Posterior vena cava (tissue), 2 donors: ENCODE data around the gene MALRD1. TPM values are rescaled to one million over a fixed set of nuclear protein-coding genes. Genes with fewer than 3 reads are reported as not detected.

Experiments used
- DNase-seq: peaks from one replicate; pipeline ENCODE4 v3.0.0-alpha.2; 2020; ENCODE audit warnings: low spot score
- intact Hi-C, 2 donors: fragments of 100-400 bp; cut with DNase I; formaldehyde crosslinking; loops; one replicate each; pipeline versions ENCODE4 v1.14.1 to v1.14.2; 2022 to 2023
- total RNA-seq, 2 donors: library from RNA; stranded (reverse); fragmentation: NEBNext Ultra II Directional; extraction: Animal tissue kit (Norgen Biotek cat#: 25700); gene quantifications; one replicate each; pipeline ENCODE4 v1.2.1, GENCODE V29; 2021
- donor health status: DM: yes; HTN: yes; CAD: no.
- donor health status: DM: yes; HTN: yes; CAD: no.

Gene MALRD1
- total RNA-seq, 2 donors from 2014 or later = 0.62 to 3.4 TPM

DNA sequence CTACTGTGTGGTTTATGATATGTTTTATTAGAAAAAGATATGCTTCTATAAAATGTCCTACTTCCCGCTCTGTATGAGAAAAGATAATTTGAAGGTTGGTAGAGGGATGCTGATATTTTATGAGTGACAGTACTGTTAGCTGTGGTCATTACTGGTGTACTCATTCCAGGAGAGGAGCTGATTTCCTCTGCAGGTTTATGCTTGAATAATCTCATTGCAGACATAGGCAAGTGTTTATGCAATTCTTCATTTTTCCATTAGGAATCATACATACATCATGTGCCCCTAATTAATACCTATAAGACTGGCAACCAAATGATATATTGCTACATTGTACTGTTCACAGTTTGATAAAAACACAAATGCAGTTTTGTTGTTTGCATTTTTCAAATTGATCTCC is 269.4 kb downstream of the MALRD1 start:
- DNase-seq = no peak
- intact Hi-C loops = no loop called here

DNA sequence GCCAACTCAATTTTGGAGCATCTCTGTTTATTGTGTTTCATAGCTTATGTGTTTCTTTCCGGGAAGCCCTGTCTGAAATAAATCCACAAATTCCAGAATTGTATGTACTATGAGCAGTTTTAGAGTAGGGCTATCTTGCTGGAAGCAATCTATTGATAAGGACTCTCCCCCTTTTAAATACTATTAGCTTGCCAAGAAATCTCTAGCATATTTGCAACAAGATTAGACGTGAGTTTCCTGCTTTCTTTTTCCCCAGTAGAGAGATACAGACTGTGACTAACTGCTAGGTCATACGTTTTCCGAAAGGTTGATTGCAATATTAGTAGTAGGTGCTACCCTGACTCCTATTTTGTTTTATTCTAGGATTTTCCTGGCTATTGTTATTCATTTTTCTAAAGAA is 277.0 kb downstream of the MALRD1 start:
- DNase-seq = no peak
- intact Hi-C loops = no loop called here

DNA sequence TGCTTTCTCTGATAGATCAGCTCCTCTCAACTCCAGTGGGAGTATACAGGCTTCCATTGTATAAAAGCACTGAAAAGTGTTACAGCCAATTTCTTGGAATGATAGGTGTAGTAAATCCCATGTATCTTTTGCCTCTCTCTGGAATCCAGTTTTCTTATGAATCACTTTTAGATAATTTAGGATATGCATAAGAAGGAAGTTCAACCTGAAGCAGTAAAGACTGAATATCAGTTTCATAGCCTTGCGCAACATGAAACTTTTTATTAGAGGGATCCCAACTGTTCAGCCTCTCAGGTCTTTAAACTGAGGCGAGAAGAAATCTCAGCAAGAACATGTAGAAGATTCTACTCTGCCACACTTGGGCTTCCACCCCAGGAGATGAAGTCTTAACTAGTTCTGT is 280.0 kb downstream of the MALRD1 start:
- intact Hi-C loops = no loop called here

DNA sequence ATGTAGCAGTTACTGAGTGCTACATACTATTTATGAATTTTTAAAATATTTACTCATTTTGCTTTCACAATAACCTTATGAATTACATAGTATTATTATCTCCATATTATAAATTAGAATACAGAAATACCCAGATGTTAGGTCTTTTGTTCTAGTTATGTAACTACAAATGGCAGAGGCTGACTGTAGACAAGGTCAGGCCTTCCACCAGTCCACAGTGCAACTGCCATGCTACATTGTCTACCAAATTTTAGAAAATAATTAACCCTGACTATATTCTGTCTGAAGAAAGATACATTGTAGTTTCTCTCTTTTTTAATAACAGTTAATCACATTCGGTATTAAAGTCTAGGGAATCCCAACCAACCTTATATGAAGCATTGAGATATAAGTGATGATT is 280.9 kb downstream of the MALRD1 start:
- intact Hi-C loops = no loop called here
- DNase-seq = no peak

More for the DNA sequence above, 280.0 kb downstream of the MALRD1 start:
- no peak for DNase-seq

DNA sequence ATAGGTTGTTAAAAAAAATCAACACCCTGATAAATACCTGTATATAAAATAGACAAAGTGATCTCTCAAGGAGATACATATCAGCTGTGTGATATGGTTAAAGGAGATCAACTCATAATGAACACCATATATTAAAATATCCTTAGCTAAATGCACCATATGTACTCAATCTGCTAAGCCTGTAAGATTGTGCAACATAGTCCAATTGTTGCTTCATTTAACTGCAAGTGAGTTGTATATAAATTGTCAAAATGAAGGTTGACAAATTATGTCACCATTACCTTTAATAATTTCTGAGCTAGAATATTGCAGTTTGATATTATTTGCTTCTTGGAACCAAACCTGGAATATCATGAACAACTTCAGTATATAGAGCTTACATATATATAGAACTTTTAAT is 283.7 kb downstream of the MALRD1 start:
- no peak for DNase-seq
- intact Hi-C loops = no loop called here

DNA sequence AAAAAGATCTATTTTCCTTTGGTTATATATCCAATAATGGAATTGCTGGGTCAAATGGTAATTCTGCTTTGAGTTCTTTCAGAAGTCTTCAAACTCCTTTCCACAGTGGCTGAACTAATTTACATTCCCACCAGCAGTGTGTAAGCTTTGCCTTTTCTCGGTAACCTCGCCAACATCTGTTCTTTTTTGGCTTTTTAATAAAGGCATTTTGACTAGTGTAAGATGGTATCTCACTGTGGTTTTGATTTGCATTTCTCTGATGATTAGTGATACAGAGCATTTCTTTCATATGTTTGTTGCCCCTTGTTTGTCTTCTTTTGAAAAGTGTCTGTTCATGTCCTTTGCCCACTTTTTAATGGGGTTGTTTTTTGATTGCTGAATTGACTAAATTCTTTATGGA is 285.0 kb downstream of the MALRD1 start:
- DNase-seq = no peak

DNA sequence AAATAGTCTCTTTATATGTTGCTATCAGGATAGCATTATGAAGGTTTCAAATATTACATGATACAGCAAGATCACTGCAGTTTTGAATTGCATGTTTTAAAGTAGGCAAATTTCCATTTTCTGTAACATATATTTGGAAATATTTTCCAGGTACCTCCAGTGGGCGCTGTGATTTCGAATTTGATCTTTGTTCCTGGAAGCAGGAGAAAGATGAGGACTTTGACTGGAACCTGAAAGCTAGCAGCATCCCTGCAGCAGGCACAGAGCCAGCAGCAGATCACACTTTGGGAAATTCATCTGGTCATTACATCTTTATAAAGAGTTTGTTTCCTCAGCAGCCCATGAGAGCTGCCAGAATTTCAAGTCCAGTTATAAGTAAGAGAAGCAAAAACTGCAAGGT is 299.0 kb downstream of the MALRD1 start:
- no peak for DNase-seq
- intact Hi-C loops = no loop called here

More for the DNA sequence above, 285.0 kb downstream of the MALRD1 start:
- intact Hi-C loops = no loop called here

DNA sequence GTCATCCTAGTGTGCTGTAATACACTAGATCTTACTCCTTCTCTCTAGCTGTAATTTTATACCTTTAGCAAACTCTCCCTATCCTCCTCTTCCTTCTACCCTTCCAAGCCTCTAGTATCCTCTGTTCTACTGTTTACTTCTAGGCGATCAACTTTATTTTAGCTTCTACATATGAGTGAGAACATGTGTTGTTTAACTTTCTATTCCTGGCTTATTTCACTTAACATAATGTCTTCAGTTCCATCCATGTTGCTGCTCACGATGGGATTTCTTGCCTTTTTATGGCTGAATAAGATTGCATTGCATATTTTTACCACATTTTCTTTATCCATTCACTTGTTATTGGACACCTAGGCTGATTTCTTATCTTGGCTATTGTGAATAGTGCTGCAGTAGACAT is 318.6 kb downstream of the MALRD1 start:
- DNase-seq = no peak
- intact Hi-C loops = no loop called here

DNA sequence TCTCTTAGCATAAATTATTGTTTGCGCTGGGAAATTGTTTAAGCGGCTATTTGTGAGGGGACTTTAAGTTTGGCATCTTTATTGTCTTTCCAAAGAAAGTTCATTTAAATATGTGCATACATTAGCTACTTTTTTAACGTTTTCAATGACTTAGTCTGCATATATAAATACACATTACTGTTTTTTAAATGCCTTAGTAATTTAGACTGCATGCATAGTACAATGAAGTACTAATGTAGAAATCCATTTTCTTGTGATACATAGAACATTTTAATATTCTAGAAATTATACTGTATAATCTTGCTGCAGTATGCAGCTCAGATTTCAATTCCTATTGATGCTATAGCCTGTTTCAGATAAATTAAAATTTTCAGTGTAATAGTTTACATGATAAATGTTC is 325.4 kb downstream of the MALRD1 start:
- intact Hi-C loops = no loop called here
- no peak for DNase-seq

DNA sequence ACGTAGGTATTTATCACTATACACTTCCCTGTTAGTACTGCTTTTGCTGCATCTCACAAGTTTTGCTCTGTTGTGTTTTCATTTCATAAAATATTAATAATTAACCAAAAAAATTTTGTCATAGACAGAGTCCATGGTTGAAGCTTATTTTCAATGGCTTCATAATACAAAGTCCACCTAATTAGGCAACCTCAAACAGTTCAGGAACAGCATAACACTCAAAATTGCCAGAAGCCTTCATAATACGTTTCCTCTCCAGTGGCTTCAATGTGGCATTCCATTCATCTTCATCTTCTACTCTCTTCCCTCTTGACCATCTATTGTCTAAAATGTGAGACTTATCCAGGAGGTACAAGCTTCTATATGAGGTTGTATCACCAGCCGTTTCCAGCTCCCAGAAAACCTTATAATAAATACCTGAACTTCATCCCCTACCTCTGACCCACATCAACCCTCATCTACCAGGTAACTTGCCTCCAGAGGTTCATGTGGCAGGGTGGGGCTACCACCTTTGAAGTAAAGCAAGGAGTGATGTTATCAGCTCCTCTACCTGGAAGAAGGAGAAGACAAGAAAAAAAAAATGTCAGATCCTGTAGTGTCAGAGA is 337.3 kb downstream of the MALRD1 start:
- intact Hi-C loops = no loop called here
- DNase-seq = no peak

DNA sequence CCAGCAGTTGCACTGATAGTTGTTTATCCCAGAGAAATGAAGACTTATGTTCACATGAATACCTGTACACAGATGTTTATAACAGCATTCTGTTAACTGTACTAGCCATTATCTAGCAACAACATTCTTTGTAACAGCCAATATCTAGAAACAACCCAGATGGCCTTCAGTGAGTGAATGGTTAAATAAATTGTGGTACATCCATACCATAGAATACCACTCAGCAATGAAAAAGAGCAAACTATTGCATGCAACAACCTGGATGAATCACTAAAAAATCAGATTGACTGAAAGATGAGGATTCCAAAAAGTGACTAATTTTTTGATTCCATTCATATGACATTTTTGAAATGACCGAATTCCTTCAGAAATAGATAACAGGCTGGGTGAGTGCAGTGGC is 360.3 kb downstream of the MALRD1 start:
- no peak for DNase-seq
- intact Hi-C loops = loop anchor here in 1 of 2 donors (5.0 kb wide), 1 partner anchor 692 kb away; no protein-coding TSS in a partner anchor

DNA sequence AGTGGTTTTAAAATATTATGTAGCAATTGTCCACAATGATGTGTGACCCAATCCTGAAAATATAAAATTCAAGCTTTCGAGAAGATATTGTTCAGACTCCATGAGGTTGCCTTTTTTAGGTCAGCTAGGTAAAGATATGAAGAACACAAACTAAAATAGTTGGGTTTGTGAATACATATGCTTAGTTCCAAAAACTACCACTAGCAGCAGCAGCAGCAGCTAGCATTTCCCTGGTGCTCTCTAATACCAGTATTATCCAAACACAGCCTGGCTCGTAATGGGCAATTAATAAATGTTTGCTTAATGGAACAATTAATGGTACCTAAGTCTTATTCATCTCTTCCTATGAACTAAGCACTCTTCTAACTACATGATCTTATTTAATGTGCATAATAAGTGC is 362.5 kb downstream of the MALRD1 start:
- no peak for DNase-seq
- intact Hi-C loops = loop anchor here in 1 of 2 donors (10.0 kb wide), 1 partner anchor 364 kb away; no protein-coding TSS in a partner anchor

DNA sequence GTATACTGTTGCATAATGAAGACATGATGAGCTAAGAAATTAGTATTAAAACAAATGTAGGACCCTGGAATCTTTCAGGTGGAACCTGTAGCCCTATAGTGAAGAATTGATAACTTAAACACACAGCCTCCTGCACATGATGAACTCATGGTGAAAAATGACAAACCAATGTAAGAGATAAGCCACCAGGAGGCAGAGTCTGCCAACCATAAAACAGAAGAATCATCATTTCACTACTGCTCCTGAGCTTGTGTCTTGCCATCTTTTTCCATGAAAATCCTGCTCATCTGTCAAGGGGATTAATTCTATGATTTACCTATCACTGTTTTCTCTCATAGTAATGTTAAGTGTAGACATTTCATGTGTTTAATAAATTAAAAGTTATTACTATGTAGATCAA is 363.9 kb downstream of the MALRD1 start:
- DNase-seq = no peak
- intact Hi-C loops = loop anchor here in 1 of 2 donors (10.0 kb wide), 1 partner anchor 362 kb away; no protein-coding TSS in a partner anchor

DNA sequence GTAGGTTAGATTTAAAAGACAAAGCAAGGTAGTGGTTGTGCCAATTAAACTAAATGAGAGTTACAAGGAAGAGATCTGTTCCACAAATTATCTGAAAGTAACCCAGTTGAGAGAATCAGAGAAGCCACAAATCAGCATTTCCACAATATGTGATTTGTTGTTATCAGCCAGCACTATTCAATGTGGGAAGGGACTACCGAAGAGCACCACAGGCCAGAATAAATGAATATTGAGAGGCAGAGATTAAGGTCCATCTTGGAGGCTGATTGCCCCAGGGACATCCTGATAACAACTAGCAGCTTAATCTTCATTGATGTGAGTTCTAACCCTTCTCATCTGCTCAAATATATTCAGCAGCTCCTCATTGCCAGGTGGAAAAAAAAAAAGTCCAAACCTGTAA is 367.6 kb downstream of the MALRD1 start:
- no peak for DNase-seq
- intact Hi-C loops = loop anchor here in 1 of 2 donors (10.0 kb wide), 1 partner anchor 359 kb away; no protein-coding TSS in a partner anchor

DNA sequence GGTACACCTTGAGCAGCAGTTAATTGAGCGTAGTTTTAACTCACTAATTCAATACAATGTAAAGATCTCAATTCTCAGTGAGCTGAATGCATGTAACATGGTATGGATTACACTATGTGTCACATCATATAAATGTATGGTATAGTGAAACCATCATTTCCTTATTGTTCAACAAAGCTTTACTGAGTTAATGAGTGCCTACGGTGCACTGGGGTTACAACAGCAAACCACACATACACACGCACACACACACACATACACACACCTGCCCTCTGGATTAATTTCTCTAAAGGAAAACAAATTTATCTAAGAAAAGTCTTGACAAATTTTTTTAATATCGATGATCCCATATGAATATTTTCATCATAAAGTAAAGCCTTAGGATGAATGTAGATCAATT is 369.1 kb downstream of the MALRD1 start:
- intact Hi-C loops = loop anchor here in 1 of 2 donors (10.0 kb wide), 1 partner anchor 357 kb away; no protein-coding TSS in a partner anchor
- no peak for DNase-seq

DNA sequence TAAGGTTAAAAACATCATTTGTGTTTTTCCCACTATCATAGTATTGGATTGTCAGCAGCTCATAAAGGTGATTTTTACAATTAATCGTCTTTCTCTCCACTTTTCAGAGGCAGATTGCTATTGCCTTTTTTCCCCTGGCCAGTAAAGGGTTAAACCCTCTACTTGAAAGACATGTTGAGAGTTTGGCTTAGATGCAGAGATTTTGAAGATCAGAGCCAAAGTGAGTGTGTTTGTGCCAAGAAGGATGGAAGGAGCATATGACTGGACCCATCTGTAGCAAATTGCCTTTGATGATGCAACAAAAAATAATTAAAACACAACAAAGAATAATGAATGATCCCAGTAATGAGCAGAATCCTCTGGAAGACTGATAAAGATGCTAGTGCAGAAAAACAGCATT is 373.1 kb downstream of the MALRD1 start:
- intact Hi-C loops = no loop called here
- DNase-seq = no peak

DNA sequence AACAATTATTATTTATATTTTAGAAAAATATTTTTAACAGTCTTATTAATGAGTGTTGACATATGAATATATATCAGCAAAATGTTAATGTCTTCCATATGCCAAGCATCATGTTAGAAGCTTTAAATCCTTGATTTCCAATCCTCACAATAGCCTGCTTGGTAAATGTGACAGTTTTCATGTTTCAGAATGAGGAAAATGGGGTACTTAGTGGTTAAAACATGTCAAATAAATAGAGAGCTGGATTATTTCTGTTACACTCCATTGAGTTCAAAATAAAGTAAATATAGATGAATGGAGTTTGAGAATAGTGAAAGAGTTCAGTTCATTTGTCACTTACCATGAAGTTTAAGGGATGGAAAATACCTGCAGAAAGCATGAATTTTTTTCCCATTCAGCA is 377.4 kb downstream of the MALRD1 start:
- intact Hi-C loops = loop anchor here in 1 of 2 donors (5.0 kb wide), 1 partner anchor 1756 kb away; no protein-coding TSS in a partner anchor
- DNase-seq = no peak

DNA sequence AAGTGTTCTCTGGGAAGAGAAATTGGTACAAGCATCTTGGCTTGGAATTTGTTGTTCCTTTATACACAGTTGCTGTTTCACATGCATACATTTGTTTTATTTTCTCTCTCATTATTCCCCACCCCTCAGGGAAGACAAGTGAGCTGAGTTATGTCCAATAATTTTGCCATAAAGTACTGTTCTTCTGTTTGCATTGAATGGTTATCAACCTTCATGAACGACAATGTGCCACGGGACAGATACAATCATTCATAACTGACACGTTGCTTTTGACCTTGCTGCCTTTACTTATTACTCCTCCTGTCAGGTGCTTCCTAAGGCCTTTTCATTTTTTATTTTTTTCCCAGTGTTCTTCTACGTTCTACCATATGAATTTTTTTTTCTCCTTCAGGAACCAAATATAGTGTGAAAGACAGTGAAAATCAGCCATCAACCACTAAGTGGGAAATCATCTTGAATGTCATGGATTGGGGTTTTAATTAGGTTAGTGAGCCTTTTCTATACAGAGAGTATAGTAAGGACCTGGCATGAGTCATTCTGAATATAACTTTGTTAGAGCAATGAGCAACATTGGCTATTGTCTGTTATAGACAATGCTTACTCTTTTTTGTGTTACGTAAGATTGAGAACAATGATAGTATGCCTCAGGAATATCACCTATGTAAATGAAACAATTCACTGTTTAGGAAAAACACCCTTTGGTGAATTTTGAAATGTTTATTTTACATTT is 383.2 kb downstream of the MALRD1 start:
- intact Hi-C loops = no loop called here

DNA sequence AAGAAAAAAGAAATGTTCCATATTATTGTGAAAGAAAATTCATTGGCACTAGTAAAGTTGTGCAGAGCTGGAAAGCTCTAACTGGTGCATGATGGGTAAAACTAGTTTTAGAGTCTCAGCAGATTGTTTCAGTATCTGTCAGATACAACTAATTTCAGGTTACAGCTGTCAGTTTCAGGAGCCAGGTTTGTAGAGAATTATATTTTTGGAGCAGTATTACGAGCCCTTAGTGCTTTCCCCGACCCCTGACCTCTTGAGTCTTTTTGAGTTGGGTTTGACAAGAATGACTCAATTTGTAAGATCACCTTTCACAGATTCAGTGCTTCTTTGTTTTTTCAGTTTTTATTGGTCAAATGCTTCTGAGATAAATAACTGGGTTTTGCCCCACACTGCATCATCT is 401.3 kb downstream of the MALRD1 start:
- DNase-seq = no peak
- intact Hi-C loops = no loop called here

More for the DNA sequence above, 383.2 kb downstream of the MALRD1 start:
- no peak for DNase-seq

DNA sequence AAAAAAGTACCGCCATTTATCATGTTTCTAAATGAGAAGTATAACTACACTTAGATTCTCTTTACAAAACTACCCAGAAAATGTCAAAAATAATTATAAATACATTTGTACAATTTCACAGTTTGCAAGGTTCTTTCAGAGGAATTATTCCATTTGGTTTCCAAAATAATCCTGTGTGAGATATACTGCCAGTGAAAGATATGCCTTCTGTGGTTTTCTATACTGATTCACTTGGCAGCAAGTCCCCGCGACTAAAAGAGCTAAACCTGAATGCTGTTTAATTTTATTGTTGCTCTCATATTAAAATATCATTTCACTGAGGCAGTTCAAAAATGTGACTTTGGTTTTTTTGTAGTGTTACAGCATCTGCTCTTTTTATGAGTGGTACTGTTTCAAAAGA is 402.8 kb downstream of the MALRD1 start:
- no peak for DNase-seq
- intact Hi-C loops = no loop called here

DNA sequence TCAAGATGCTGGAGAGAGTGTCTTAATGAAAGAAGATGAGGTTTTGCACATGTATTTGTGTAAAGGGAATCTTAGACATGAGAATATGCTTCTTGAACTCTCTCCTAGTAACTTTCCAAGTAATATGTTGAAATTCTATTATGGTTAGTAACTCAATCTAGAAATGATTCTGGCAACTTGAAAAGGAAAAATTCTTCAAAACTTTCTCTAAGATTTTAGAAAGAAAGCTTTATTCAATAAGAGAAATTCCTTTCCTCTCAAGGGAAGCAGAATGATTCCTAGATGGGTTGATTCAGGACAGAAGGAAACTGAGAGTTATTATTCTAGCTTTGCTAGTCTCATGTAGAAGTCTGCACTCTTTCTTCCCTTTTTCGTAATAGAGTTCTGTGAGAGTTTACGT is 403.3 kb downstream of the MALRD1 start:
- intact Hi-C loops = no loop called here
- DNase-seq = no peak
